Suprapubic skin (tissue), 4 donors: ENCODE measurements around the gene SLC4A1.

Experiments
- EP300 ChIP-seq: sonication (generic); formaldehyde crosslinking; IDR thresholded peaks from one replicate; pipeline ENCODE4 v1.6.1; 2017; ENCODE audit warnings: antibody characterized with exemption
- POLR2A ChIP-seq, 2 donors: fragments of 450-650 bp; IDR thresholded peaks; one replicate each; pipeline ENCODE4 v1.6.1; 2017; ENCODE audit warnings: antibody characterized with exemption in 2 of 2, mild to moderate bottlenecking in 2 of 2, moderate library complexity in 2 of 2
- POLR2AphosphoS5 ChIP-seq, 3 donors: sonication (generic); formaldehyde crosslinking; IDR thresholded peaks; one replicate each; pipeline ENCODE4 v1.6.1; 2017; ENCODE audit warnings: antibody characterized with exemption in 3 of 3
- TF ChIP-seq, protein P1 (sequence below), 2 donors: fragments of 200-600 bp in 1 of 2; fragments of 450-650 bp in 1 of 2; sonication (generic) in 1 of 2; IDR thresholded peaks; one replicate each; pipeline ENCODE4 v1.5.1; 2016 to 2019; ENCODE audit warnings: antibody characterized with exemption in 2 of 2, mild to moderate bottlenecking in 1 of 2, moderate library complexity in 1 of 2

DNA sequence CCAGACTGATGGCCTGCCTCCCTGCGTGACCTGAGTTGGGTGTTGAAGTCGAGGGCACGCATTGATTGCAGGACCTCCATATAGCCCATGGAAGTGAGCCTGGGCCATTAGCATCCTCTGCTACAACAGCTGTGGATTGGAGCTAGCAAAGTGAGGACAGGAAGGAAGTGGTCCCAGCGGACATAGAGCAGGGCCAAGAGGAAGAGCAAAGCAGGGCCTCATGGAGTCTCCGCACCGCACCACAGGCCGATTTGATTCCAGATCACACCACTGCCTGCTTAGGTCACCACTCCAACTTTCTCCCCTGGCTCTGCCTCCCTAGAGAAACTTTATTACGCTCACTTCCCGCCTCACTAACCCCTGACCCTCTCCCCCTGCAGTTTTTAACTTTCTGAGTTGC is 37.8 kb downstream of the SLC4A1 start:
- no peak for TF ChIP-seq POLR2A (IDR thresholded peaks at IDR 0.05)
- TF ChIP-seq, protein P1, sequence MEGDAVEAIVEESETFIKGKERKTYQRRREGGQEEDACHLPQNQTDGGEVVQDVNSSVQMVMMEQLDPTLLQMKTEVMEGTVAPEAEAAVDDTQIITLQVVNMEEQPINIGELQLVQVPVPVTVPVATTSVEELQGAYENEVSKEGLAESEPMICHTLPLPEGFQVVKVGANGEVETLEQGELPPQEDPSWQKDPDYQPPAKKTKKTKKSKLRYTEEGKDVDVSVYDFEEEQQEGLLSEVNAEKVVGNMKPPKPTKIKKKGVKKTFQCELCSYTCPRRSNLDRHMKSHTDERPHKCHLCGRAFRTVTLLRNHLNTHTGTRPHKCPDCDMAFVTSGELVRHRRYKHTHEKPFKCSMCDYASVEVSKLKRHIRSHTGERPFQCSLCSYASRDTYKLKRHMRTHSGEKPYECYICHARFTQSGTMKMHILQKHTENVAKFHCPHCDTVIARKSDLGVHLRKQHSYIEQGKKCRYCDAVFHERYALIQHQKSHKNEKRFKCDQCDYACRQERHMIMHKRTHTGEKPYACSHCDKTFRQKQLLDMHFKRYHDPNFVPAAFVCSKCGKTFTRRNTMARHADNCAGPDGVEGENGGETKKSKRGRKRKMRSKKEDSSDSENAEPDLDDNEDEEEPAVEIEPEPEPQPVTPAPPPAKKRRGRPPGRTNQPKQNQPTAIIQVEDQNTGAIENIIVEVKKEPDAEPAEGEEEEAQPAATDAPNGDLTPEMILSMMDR (IDR thresholded peaks at IDR 0.05), result no peak
- no peak for TF ChIP-seq POLR2AphosphoS5 (IDR thresholded peaks at IDR 0.05)
- no peak for TF ChIP-seq EP300
